ENCODE data around the gene CDADC1. TPM values are rescaled to one million over a fixed set of nuclear protein-coding genes. Genes with fewer than 3 reads are reported as not detected.

Gene CDADC1
- polyA plus RNA-seq, 1 donor from 2014 or later: 11.6 TPM

DNA sequence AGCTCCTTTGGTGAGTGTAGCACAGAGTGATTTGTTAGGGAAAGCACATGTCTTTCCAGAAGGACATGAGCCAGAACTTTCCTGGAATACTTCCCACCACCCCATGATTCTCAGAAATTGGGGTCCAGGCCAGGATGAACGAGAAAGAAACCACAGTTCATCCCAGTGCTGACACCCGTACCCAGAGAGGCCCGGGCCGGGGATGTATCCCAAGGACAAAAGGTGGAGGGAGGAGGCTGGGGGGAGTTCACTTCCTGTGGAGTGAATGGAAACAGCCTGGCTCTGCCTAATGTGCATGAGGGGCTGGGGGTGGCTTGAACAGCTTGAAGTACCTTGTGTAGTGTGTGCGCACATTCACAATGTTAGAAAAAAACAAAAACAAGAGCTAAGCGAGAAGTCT, 47.5 kb downstream of the CDADC1 start:
- Histone ChIP-seq H3K27me3 (ENCODE audit: insufficient read depth, low read depth, low read length) (no peaks in the 10 kb centered on the region), H4K20me1 (ENCODE audit: insufficient read depth) (no peaks in the 10 kb centered on the region), H2AFZ (ENCODE audit: low read depth, low read length) (no peak overlapping the region), H3K4me2 (ENCODE audit: low read length) (no peak overlapping the region), H3K79me2 (replicated peaks; ENCODE audit: insufficient read depth, low read length) (no peaks in the 10 kb centered on the region), H3F3A (ENCODE audit: insufficient read depth, low read length, poor library complexity, severe bottlenecking) (no peaks in the 10 kb centered on the region), H3K9me2 (ENCODE audit: insufficient read depth, low read length) (no peaks in the 10 kb centered on the region), H3K27ac (ENCODE audit: low read length) (no peak overlapping the region), H3K9me3 (ENCODE audit: low read length) (no peaks in the 10 kb centered on the region), H3K9ac (ENCODE audit: low read length) (no peak overlapping the region), H3K4me3 (ENCODE audit: low read length) (no peak overlapping the region), H3K36me3 (ENCODE audit: insufficient read depth, low read length) (no peaks in the 10 kb centered on the region)
- TF ChIP-seq, protein P1, sequence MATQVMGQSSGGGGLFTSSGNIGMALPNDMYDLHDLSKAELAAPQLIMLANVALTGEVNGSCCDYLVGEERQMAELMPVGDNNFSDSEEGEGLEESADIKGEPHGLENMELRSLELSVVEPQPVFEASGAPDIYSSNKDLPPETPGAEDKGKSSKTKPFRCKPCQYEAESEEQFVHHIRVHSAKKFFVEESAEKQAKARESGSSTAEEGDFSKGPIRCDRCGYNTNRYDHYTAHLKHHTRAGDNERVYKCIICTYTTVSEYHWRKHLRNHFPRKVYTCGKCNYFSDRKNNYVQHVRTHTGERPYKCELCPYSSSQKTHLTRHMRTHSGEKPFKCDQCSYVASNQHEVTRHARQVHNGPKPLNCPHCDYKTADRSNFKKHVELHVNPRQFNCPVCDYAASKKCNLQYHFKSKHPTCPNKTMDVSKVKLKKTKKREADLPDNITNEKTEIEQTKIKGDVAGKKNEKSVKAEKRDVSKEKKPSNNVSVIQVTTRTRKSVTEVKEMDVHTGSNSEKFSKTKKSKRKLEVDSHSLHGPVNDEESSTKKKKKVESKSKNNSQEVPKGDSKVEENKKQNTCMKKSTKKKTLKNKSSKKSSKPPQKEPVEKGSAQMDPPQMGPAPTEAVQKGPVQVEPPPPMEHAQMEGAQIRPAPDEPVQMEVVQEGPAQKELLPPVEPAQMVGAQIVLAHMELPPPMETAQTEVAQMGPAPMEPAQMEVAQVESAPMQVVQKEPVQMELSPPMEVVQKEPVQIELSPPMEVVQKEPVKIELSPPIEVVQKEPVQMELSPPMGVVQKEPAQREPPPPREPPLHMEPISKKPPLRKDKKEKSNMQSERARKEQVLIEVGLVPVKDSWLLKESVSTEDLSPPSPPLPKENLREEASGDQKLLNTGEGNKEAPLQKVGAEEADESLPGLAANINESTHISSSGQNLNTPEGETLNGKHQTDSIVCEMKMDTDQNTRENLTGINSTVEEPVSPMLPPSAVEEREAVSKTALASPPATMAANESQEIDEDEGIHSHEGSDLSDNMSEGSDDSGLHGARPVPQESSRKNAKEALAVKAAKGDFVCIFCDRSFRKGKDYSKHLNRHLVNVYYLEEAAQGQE (IDR thresholded peaks at IDR 0.05; ENCODE audit: borderline replicate concordance): no peak
- TF ChIP-seq, protein P2, sequence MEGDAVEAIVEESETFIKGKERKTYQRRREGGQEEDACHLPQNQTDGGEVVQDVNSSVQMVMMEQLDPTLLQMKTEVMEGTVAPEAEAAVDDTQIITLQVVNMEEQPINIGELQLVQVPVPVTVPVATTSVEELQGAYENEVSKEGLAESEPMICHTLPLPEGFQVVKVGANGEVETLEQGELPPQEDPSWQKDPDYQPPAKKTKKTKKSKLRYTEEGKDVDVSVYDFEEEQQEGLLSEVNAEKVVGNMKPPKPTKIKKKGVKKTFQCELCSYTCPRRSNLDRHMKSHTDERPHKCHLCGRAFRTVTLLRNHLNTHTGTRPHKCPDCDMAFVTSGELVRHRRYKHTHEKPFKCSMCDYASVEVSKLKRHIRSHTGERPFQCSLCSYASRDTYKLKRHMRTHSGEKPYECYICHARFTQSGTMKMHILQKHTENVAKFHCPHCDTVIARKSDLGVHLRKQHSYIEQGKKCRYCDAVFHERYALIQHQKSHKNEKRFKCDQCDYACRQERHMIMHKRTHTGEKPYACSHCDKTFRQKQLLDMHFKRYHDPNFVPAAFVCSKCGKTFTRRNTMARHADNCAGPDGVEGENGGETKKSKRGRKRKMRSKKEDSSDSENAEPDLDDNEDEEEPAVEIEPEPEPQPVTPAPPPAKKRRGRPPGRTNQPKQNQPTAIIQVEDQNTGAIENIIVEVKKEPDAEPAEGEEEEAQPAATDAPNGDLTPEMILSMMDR (IDR thresholded peaks at IDR 0.05; ENCODE audit: poor library complexity, severe bottlenecking): no peak
- no peak for TF ChIP-seq POLR2AphosphoS5 (IDR thresholded peaks at IDR 0.05)
- no peak for TF ChIP-seq TAF1 (IDR thresholded peaks at IDR 0.05; ENCODE audit: low read depth)
- no peak for TF ChIP-seq MXI1 (conservative IDR thresholded peaks at IDR 0.05; ENCODE audit: poor library complexity, severe bottlenecking)
- no peak for TF ChIP-seq EP300 (conservative IDR thresholded peaks at IDR 0.05; ENCODE audit: poor library complexity, severe bottlenecking)
- TF ChIP-seq RAD21 (conservative IDR thresholded peaks at IDR 0.05): no peak
- no peak for TF ChIP-seq EZH2 (IDR thresholded peaks at IDR 0.05; ENCODE audit: borderline replicate concordance, insufficient read depth, low read length, poor library complexity, severe bottlenecking)
- no peak for TF ChIP-seq SMC3 (conservative IDR thresholded peaks at IDR 0.05; ENCODE audit: poor library complexity)

DNA sequence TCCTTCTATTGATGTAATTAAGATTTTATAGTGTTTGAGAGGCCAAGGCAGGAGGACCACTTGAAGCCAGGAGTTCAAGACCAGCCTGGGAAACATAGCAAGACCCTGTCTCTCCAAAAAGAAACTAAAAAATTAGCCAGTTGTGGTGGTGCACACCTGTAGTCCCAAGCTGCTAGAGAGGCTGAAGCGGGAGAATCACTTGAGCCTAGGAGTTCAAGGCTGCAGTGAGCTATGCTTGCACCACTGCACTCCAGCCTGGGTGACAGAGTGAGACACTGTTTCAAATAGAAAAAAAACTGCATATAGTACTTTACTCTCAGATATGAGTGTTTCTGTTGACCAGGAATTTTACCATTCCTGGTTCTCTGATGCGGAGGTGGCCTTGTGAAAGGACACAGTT, 48.9 kb downstream of the CDADC1 start:
- Histone ChIP-seq H3K9ac (ENCODE audit: low read length) (no peak overlapping the region), H3K27me3 (ENCODE audit: insufficient read depth, low read depth, low read length) (no peaks in the 10 kb centered on the region), H3K27ac (ENCODE audit: low read length) (no peak overlapping the region), H4K20me1 (ENCODE audit: insufficient read depth) (no peaks in the 10 kb centered on the region), H2AFZ (ENCODE audit: low read depth, low read length) (no peak overlapping the region), H3K4me2 (ENCODE audit: low read length) (no peak overlapping the region), H3K9me2 (ENCODE audit: insufficient read depth, low read length) (no peaks in the 10 kb centered on the region), H3K4me3 (ENCODE audit: low read length) (no peak overlapping the region), H3K9me3 (ENCODE audit: low read length) (no peaks in the 10 kb centered on the region), H3K79me2 (replicated peaks; ENCODE audit: insufficient read depth, low read length) (no peaks in the 10 kb centered on the region), H3F3A (ENCODE audit: insufficient read depth, low read length, poor library complexity, severe bottlenecking) (no peaks in the 10 kb centered on the region), H3K36me3 (ENCODE audit: insufficient read depth, low read length) (no peaks in the 10 kb centered on the region)
- TF ChIP-seq, protein P2 (IDR thresholded peaks at IDR 0.05; ENCODE audit: poor library complexity, severe bottlenecking): no peak
- TF ChIP-seq EP300 (conservative IDR thresholded peaks at IDR 0.05; ENCODE audit: poor library complexity, severe bottlenecking) (no peak), SMC3 (conservative IDR thresholded peaks at IDR 0.05; ENCODE audit: poor library complexity) (no peak), TAF1 (IDR thresholded peaks at IDR 0.05; ENCODE audit: low read depth) (no peak), RAD21 (conservative IDR thresholded peaks at IDR 0.05) (no peak), EZH2 (IDR thresholded peaks at IDR 0.05; ENCODE audit: borderline replicate concordance, insufficient read depth, low read length, poor library complexity, severe bottlenecking) (no peak), MXI1 (conservative IDR thresholded peaks at IDR 0.05; ENCODE audit: poor library complexity, severe bottlenecking) (no peak), POLR2AphosphoS5 (IDR thresholded peaks at IDR 0.05) (no peak)
- TF ChIP-seq, protein P1 (IDR thresholded peaks at IDR 0.05; ENCODE audit: borderline replicate concordance): no peak

Measured in neural cell (in vitro differentiated cells).